ENCODE measurements around the gene IL1RAPL1.

IL1RAPL1 gene

GRCh38 chrX:29662759-29663503, 1075.7 kb downstream of the IL1RAPL1 start:
- peak; percentile 93 for DNase-seq

- DNase-seq, result no peak
These were observed 1078.3 kb downstream of the IL1RAPL1 start for GRCh38 chrX:29665532-29665931.

- DNase-seq, result peak; percentile 76
These were observed 1079.1 kb downstream of the IL1RAPL1 start for GRCh38 chrX:29666366-29666765.

GRCh38 chrX:29671421-29671820, 1084.2 kb downstream of the IL1RAPL1 start:
- peak; percentile 37 for DNase-seq

- peak; percentile 64 for DNase-seq
These were observed 1100.4 kb downstream of the IL1RAPL1 start for GRCh38 chrX:29687687-29688086.

- peak; percentile 52 for DNase-seq
These were observed 1102.8 kb downstream of the IL1RAPL1 start for GRCh38 chrX:29690061-29690460.

GRCh38 chrX:29691044-29691443, 1103.8 kb downstream of the IL1RAPL1 start:
- no peak for DNase-seq

- no peak for DNase-seq
These were observed 1106.7 kb downstream of the IL1RAPL1 start for GRCh38 chrX:29693912-29694311.

- no peak for DNase-seq
These were observed 1112.0 kb downstream of the IL1RAPL1 start for GRCh38 chrX:29699239-29699638.

GRCh38 chrX:29707088-29707487, 1119.8 kb downstream of the IL1RAPL1 start:
- DNase-seq, result no peak

GRCh38 chrX:29721152-29721551, 1133.9 kb downstream of the IL1RAPL1 start:
- no peak for DNase-seq

- DNase-seq, result no peak
These were observed 1137.1 kb downstream of the IL1RAPL1 start for GRCh38 chrX:29724316-29724715.

- DNase-seq, result no peak
These were observed 1139.6 kb downstream of the IL1RAPL1 start for GRCh38 chrX:29726811-29727210.

GRCh38 chrX:29728639-29729038, 1141.4 kb downstream of the IL1RAPL1 start:
- DNase-seq, result no peak

- no peak for DNase-seq
These were observed 1157.7 kb downstream of the IL1RAPL1 start for GRCh38 chrX:29744966-29745365.

GRCh38 chrX:29746326-29746725, 1159.1 kb downstream of the IL1RAPL1 start:
- peak; percentile 70 for DNase-seq

GRCh38 chrX:29762006-29762405, 1174.8 kb downstream of the IL1RAPL1 start:
- DNase-seq, result no peak

- DNase-seq, result no peak
These were observed 1188.6 kb downstream of the IL1RAPL1 start for GRCh38 chrX:29775890-29776289.

GRCh38 chrX:29787656-29788055, 1200.4 kb downstream of the IL1RAPL1 start:
- DNase-seq, result no peak

GRCh38 chrX:29788991-29789699, 1201.9 kb downstream of the IL1RAPL1 start:
- DNase-seq, result no peak

GRCh38 chrX:29792335-29792734, 1205.1 kb downstream of the IL1RAPL1 start:
- no peak for DNase-seq

- DNase-seq, result no peak
These were observed 1209.9 kb downstream of the IL1RAPL1 start for GRCh38 chrX:29797156-29797555.

GRCh38 chrX:29798469-29798868, 1211.2 kb downstream of the IL1RAPL1 start:
- no peak for DNase-seq

- no peak for DNase-seq
These were observed 1225.9 kb downstream of the IL1RAPL1 start for GRCh38 chrX:29813174-29813573.

Data from fibroblast of skin of right biceps (primary cell).